ENCODE results near the gene SLC9A9. TPM values are rescaled to one million over a fixed set of nuclear protein-coding genes. Genes with fewer than 3 reads are reported as not detected.

Gene SLC9A9
- total RNA-seq, 1 donor from 2014 or later, result 7.2 TPM

DNA sequence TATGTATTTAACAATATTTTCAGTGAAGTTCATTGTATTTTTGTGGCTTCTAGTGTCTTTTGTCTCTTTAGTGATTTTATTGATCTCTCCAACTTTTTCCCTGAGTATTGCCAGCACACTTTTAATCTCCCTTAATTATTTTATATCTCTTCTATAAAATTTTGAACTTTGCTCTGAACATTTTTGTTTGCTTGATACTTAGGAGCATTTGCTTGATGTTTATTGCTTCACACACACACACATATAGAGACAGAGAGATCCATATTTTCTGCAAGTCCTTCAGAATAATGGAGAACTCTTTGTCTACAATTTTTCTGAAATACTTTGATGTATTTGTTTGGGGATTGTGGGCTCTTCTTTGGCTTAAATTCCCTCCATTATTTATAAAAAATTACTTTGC, 213.8 kb downstream of the SLC9A9 start:
- intact Hi-C loops (cut with DNase I), result no loop called here
- DNase-seq (no peak), ATAC-seq (ENCODE audit: poor library complexity) (no peak)

DNA sequence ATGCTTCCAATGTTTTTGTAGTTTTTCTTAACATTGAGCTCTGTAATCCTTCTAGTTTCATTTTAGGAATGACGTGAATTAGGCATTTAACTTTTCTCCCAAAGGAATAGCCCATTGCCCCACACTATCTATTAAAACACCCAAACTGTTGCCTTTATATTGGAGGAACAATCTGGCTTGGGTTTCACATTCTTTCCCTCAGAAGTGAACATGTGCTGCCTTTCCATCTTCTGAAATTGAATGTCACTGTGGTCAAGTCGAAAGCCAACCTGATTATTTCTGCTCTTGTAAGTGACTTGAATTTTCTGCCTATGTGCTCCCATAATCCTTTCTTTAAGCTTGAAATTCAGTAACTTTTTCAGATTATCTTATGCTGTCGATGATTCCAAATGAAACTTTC, 214.5 kb downstream of the SLC9A9 start:
- intact Hi-C loops (cut with DNase I), result no loop called here
- no peak for ATAC-seq (ENCODE audit: poor library complexity)
- DNase-seq, result no peak

DNA sequence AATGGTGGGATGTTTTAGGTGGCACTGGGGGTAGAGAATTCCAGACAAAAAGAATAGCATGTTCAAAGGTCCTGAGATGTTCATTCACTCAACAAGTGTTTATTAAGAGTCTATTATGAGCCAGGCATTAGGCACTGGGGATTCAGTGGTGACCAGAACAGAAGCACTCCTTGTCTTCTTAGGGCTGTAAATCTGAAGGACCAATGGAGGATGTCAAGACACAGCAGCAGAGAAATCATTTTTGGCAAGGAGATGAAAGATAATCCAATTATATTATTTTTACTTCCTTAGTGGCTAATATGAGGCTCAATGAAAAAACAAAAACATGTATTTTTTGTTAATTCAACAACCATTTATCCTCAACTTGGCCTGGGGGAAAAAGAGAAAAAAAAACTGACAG, 218.5 kb downstream of the SLC9A9 start:
- DNase-seq (no peak), ATAC-seq (ENCODE audit: poor library complexity) (no peak)
- intact Hi-C loops (cut with DNase I), result no loop called here

DNA sequence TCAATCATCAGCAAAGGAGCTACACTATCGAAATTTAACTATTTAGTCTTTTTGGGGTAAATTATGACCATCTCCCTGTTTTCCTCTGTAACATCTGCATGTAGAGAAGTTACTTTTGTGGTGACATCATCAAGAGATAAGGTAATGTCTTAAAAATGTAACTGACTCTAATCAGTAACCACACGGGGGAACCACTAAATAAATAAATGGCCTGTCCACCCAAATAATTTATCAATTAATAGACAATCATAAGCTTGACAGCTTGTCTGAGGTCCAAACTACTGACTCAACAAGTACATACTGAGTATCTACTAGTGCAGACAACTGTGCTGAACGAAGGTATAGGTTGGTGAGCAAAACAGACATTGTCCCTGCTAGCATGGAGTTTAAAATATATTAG, 219.3 kb downstream of the SLC9A9 start:
- ATAC-seq (ENCODE audit: poor library complexity), result no peak
- intact Hi-C loops (cut with DNase I), result no loop called here

DNA sequence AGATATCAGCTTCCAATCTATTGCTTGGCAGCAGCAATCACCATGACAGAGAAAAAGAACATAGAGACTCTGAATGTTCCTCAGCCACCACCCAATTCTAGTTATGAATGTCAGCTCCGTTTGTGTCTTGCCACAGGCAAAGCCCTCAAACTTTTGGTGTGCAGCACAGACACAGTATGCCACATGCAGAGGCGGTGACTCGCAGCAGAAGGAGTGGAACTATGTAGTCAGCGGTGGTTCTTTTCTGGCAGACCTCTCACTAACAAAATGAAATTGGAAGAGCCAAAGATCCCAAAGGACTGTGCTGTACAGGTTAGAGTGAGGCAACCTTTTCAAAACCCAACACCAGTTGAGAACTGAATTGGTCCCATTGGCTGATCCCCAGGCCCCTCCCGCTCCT, 220.9 kb downstream of the SLC9A9 start:
- intact Hi-C loops (cut with DNase I), result no loop called here
- no peak for DNase-seq
- ATAC-seq (ENCODE audit: poor library complexity), result no peak

More for the DNA sequence above, 219.3 kb downstream of the SLC9A9 start:
- DNase-seq, result no peak

DNA sequence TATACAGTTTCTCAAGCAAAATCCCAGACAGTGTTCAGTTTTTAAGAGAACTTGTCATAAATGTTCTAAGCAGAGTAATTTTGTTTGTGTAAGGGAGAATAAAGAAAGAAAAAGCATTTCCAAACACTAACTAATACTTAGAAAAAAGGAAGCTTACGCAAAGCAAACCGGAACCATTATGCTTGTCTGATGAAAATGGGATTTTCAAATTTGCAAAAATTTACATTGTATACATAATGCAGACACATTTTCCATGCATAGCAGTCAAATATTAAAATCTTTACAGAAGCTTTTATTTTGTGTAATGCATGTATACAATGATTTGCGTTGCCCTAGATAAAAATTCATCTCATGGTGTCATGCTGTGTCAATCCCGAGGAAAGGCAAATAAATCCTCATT, 229.0 kb downstream of the SLC9A9 start:
- intact Hi-C loops (cut with DNase I), result no loop called here
- DNase-seq (no peak), ATAC-seq (ENCODE audit: poor library complexity) (no peak)

DNA sequence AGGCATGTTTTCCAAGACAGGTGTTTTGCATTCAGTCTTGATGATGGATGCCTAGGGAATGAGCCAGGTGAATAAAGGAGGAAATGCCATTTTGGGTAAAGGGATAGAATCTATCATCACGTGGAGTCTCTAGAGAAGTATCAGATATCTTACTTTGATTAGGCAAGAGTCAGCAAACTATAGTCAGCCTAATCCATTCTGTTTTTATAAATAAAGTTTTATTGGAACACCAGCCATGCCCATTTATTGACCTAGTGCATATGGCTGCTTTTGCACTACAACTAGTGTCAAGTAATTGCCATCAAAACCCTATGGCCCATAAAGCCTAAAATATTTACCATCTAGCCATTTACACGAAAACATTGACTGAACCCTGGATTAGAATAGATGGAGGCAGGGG, 231.2 kb downstream of the SLC9A9 start:
- ATAC-seq (ENCODE audit: poor library complexity) (no peak), DNase-seq (no peak)
- intact Hi-C loops (cut with DNase I), result no loop called here

DNA sequence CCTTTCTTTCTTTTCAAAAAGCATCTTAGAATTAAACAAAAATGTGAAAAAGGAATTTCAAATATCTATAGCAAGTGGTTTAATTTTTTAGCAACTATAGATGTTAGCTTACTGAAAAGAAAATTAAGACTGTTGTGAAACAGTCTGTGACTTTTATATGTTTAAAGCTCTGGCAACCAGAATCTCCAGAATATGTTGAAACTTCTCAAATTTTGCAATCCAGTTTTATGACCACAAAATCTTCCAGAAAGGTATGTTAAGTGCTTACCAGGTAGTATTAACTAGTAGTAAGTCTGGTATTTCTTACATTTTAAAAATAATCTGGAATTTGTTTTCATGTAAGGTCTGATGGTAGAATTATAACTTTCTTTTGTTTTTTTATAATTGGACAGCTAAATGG, 235.0 kb downstream of the SLC9A9 start:
- no peak for ATAC-seq (ENCODE audit: poor library complexity)
- intact Hi-C loops (cut with DNase I), result no loop called here
- no peak for DNase-seq

DNA sequence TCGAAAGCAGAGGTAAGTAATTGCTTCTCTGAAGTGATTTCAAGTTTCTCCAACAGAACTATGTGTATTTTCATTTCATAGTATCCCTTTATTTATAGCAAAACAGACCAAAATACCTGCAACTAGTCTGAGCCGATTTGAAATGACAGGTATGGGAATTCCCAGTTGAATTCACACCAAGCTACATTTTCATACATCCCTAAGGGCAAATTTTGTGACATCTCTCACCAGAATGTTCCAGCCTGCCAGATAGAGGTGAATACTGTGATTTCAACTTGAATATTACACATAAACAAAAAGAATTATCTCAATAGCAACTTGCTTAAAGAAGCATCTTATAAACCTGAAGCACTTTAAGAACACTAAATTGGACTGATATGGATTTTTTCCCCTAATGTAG, 235.7 kb downstream of the SLC9A9 start:
- no peak for DNase-seq
- ATAC-seq (ENCODE audit: poor library complexity), result no peak
- intact Hi-C loops (cut with DNase I), result no loop called here

DNA sequence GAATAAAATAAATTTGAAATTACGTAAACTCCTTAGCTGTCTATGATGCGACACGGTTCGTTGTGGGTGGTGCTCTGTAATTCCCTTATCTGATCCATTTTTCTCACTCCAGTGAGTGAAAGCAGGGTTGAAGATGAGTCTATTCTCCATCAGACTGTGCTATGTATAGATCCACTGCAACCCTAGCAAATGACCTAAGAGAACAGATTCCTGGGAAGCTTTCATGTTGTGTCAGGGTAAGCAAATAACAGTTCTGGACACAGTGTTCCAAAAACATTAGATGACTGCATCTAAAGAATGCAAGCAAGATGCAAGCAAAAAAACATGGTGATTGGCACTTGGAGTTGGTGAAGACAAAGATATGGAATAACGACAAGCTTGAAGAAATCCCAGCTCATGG, 239.3 kb downstream of the SLC9A9 start:
- ATAC-seq (ENCODE audit: poor library complexity) (no peak), DNase-seq (no peak)
- intact Hi-C loops (cut with DNase I), result no loop called here

DNA sequence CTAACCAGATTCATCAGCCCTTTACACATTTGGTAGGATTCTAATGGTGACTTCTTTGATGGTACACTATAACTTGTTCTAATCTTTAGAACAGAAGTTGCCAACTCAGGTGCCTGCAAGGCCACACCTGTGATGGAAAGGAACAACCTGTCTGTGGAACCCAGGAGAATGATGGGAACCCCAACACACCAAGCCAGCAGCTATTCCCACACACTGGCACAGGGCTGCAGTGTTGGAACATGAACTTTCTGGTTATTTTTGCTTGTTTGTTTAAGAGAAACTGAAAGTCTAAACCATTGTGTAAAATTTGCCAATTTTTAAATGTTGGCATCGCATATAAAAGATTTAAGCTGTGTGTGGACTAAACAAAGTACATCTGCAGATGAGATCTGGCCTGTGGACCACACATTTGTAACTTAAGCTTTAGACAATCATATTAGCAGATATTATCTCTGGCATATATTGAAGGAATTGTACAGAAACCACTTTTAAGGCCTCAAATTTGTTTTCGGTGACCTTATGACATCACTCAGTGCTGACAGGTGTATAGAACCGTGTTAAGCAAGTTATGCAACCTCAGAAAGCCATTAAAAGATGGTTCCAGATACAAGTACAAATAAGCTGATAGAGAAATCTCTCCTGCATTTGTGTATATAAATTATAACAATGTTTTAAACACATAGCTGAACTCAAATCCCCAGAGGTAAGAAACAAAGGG, 242.9 kb downstream of the SLC9A9 start:
- no peak for DNase-seq
- no peak for ATAC-seq (ENCODE audit: poor library complexity)
- intact Hi-C loops (cut with DNase I), result no loop called here

DNA sequence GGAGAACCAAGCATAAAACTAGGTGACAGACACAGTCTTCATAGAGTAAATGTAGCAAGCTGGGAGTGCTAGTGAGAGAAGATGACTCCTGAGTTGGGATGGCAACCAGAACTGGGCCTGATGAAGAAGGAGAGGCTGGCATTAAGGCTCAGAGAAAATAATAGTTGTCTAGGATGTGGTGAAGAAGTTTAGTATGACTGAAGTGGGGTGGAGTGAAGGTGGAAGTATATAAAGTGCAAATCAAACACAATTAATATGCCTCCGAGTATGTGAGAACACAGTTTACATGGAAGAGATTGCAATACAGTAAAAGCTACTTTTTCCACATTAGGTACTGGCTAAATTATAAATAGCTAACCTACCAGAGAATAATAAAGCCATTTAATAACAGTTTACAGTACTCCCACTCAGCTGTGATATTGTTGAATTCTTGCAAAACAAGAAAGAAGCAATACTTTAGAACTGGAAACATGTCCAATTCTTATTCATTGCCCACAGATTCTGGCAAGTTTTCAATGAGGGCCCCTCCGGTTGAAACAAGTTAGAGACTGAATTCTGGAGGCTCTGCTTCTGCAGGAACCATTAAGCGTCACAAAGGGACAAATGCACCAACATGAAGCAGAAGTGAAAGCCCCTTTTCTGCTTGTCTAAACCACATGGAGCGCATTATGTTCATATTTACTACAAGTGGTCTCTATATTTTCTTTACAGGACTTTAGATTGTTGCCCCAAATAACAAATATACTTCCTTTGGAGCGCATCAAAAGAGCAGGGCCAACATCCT, 243.7 kb downstream of the SLC9A9 start:
- intact Hi-C loops (cut with DNase I), result no loop called here
- no peak for ATAC-seq (ENCODE audit: poor library complexity)
- no peak for DNase-seq

DNA sequence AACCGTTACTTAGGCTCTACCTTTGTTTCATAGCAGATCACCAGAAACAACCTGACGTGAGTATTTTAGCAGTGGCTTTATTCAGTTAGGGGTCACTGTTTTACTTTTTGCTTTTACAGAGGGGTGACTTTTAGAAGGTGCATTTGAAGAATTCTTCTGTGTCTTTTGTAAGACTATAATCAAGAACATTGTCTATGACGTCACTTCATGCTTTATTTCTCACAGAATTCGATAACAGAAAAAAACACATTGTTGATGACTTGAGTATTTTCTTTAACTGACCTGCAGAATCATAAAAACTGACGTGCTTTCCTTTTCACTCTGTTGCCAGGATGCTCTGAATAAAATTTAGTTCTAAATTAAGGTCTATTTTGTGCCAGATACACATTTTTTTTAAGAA, 244.5 kb downstream of the SLC9A9 start:
- intact Hi-C loops (cut with DNase I), result no loop called here
- DNase-seq (no peak), ATAC-seq (ENCODE audit: poor library complexity) (no peak)

DNA sequence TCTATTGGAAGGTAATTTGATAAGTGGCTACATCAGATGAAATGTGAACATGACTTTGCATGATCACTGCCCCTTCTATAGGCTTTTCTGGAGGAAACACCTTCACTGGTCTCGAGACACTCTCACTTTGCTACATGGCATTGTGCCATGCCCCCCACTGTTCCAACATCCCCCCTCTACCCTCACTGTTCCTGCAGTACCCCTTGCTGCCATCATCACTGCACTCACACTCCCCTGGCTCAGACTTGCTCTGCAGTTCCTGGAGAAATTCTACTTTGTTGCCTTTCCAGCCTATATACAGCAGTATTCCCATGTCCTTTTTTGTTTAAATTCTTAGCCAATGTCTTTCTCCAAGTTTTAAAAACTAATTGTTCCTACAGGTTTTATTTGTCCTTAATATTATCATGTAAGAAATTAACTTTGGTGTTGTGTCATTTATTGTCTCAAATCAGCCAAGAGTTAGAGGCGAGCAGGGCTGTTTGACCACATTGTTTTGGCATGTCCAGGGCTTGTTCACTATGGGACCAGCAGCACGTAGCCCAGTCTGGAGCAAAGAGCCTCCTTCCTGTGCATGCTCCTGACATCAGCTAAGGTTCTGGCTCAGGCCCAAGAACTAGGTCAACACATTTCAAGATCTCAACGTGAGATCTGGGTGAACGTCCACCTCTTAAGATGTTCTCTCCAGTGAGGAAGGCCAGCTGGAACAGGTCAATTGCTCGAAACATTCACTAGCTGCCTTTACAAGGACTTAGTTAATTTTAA, 246.4 kb downstream of the SLC9A9 start:
- ATAC-seq (ENCODE audit: poor library complexity), result peak; percentile 78
- DNase-seq, result peak; percentile 47
- intact Hi-C loops (cut with DNase I), result no loop called here

DNA sequence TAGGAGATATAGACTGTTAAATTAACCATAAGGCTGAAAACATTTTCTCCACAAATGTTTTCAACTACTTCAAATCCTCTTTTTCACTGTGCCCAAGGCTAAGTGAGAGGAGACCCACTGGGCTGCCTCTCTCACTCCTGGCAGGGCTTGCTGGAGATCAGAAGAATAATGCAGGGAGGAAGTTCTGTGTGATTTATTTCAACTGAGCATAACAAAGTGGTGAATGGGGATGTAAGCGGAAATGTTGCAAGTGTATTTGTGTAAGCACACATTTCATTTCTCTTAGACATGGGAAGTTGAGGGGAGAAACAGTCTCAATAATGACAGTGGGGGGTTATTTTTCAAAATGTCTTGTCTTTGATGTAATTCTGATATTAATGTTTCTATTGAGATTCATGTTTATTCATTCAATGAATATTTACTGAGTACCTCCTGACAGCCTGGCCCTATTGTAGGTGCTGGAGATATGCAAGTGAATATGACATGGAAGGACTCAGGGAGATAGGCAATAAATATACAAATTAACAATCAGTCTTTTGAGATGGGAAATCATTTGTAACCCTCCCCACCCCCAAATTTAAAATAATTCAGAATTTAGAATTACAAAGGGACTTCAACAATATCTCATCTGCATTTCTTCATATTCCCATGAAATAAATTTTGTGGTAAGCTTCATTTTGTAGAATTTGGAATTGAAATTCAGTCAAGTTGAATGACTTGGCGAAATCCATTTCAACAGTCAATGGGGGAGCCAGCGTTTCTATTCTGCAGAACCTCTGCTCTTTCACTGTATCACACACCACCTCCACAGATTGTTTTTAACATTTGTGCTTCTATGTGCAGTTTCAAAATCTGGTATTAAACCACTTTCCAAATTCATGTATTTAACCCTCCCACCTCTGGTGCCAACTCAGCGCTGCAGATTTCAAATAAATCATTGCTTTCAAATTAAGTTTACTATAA, 247.2 kb downstream of the SLC9A9 start:
- ATAC-seq (ENCODE audit: poor library complexity), result no peak
- no peak for DNase-seq
- intact Hi-C loops (cut with DNase I), result no loop called here

DNA sequence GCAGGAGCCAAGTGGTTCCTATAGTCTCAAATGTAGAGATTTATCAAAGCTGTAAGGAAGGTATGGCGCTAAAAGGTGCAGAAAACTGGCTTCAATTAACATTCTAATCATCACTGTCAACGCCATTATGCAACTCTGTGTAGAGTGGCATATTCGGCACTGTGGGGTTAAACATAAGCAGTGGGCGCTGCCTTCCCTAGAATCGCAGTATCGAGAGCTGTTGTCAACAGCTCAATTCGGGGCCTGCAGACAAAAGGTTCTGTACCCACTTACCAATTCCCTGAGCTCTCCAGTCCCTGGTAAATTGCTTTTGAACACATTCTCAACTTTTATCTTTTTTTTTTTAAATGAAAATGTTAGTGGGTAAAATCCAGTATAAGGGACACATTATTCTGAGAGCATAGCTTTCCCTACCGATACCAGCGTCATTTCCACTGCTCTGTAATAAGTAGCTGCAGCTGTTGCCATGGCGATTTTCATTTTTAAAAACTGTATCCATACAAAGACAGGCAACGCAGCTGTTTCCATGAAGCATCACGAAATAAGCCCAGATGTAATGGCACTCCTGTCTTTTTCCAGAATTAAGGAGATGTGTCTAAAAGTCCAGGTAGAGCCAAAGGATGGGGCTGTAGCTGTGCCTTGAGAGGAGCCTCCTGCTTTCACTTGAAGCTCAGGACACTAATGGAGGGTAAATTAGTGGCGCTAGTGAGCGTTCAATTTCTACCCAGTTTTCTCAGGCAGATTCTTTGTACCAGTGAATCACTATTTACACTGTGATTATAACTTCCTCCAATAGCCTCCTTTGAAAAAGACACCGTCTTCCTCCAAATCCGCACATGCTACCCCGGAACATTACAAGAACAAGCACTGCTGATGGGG, 250.3 kb downstream of the SLC9A9 start:
- ATAC-seq (ENCODE audit: poor library complexity), result no peak
- DNase-seq, result no peak
- intact Hi-C loops (cut with DNase I), result no loop called here

DNA sequence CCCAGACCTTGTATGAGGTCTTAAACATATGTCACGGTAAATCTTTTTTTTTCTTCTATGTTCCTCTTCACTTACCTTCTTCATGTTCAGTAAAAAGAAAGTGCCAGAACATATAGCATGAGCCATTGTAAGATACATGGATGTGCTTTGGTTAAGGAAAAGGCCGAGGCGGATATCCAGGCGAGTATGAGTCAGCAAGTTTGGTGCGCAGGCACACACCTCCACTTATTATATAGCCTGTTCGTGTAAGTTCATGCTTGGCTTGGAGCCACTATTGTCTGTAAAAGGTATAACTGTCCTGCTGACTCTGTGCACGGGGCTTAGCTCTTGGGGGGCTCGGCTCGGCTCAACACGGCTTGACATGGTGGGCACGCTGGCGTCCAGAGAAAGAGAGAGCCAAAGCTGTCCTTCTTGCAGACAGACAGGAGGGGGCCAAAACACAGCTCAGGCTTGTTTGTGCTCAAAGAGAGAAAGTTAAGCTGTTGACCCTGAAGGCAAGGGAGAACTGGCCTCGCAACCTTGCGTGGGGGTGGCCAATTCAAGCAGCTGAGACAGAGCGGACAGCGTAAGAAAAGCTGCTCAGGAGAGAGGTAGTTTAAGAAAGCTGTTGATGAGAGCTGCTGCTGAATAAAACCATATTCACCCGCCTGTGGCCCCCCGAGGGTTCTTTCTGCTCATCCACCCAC, 251.2 kb downstream of the SLC9A9 start:
- no peak for ATAC-seq (ENCODE audit: poor library complexity)
- intact Hi-C loops (cut with DNase I), result no loop called here
- no peak for DNase-seq

Measured in Right ventricle myocardium superior (tissue), 1 donor.